Stimulated activated CD8-positive, alpha-beta memory T cell treated with anti-CD3 and anti-CD28 coated beads, Interleukin-4, amount 100 ng/mL, for 4 hours (primary cell): ENCODE measurements around the gene ASXL1.

ENCODE experiments used
- DNase-seq, 2 donors: peaks; one replicate each; pipeline ENCODE4 v3.0.0-alpha.2; 2020; ENCODE audit warnings: low read depth in 2 of 2, low spot score in 1 of 2

The ASXL1 gene

DNA sequence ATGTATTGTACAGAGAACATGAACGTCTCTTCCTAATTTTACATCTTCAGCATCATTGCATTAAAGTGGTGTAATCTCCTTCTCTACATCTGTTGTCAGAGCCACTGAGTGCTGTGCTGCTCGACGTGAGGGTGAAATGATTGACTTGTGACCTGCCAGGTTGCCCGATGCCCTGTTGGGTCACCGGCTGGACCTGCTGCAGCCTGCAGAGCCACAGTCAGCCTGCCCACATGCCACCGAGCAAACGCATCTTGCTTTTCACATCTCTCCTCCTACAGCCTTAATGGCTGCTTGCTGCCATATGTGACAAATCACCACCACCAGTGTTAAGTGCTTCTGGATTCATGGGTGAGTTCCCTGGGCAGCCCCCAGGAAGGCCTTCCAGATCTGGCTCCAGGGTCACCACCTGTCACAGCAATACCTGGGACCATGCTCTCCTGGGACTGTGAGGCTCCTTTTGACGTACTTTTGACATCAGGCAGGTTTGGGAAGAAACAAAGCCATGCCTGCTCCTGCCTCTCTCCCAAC lies 80.3 kb downstream of the ASXL1 start:
- DNase-seq = no peak

DNA sequence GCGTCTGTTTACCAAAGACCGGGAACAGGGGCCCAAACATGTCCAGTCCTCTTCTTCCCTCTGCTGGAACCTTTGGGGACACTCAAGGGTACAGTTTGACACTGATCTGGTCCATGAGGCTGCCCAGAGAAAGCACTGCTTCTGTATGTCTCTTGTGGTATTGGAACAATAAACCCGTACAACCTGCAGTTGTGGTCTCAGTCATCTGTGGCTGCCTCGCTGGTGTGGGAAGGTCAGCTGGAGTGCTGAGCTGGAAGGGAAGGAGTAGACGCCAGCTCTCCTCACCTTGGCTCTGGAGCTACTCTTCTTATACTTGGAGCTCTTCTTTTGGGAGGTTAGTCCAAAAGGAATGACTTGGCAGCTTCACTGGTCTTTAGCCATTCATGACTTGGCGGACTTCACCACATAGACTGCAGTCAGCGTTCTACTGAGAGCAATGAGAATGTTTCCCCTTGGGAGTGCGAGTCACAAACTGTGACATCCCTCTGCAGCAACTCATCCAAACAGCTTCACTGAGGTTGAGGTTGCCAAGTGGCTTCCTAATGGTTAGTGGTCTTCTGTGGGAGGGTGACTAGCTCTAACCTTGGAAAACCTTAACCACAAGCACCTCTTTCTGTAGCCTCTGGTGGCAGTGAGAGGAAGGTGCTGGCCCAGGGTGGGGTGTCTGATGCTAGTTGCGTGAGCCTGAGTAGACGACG lies 81.2 kb downstream of the ASXL1 start:
- DNase-seq = no peak

DNA sequence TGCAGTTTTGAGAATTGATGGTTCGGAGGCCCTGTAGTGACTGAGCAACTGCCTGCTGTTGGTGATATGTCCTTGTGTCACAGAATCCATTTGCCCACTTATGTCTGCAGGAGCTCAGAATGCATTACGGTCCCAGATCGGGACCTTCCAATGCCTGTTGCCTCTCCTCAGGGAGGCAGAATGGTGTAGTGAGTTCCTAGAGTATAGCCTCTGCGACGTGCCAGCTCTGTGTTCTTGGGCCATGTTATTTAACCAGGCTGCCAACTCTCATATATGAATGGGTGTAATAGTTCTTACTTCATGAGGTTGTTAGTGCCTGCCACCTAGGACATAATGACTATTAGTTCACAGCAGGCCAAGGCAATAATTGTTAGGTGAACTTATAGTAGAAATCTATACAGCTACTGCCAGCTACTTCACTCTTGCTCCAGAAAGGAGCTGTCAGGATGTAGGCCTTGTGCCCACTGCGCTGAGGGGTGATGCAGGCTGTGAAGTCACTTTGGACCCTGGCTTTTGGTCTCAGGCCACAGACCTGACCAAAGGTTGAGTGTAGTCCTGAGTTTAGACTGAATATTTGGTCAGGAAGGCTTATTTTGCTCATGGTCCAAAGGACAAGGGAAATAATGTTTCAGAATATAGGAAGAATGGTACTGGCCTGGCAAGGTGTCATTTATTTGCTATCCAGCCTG lies 82.1 kb downstream of the ASXL1 start:
- DNase-seq = no peak

DNA sequence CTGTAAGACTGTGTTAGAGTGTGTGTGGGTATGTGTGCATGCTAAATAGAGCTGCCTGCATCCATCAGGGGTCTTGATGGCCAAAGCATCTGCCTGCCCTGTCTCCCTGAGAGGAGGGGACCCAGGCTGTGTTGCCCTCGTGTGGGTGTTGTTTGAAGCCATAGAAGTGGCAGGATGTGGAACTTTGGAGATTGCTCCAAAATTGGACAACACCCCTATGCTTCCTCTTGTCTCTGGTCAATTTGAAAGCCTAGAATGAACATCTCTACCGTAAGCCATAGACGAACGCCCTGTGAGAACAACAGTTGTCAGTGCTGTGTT lies 82.6 kb downstream of the ASXL1 start:
- DNase-seq = no peak

DNA sequence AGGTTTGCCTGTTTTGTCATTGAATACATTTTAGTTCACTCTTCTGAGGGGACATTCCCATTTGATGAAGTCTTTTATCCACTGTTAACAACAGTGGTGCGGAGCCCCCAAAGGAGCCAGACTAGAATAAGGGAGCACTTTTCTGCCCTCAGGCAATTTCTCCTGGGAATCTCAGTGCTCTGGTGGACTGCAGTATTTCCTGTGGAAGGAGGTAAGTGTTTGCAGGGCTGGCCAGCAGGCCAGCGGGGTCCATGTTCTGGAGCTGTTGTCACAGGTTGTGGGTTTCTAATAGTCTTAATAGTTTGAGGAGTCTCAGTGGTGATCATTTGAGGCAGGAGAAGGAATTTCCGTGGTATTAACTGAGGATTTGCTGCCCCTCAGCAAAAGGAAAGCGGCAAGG lies 83.5 kb downstream of the ASXL1 start:
- no peak for DNase-seq

DNA sequence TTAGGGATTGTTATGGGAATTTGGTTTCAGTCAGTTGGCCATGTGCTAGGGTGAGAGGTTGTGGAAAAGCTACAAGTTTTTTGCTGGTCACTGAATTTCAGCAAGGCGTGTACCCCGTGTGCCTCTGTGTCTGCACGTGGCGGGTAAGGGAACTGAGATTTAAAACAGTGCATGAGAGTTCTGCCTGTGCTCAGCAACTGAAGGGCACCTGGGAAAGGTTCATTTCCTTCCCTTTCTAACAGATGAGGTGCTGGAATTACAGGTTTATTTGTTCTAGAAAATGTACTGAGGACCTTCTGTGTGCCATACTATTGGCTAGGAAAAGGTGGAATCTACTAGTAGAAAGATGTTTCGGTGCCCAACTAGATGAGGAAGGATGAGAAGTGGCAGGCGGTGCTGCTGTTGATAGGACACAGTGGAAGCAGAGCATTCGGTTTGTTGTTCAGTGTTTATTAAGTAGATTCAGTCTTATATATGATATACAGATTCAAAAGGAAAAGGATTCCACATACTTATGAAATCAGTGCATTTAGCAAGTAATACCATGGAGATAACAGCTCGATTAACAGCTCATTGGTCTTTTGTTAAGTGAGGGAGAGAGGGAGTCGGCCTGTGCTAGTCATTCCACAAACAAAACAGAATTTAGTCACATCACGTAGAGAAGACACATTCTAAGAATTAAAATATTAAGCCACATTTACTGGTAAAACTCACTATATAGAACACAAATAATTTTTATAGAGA lies 84.7 kb downstream of the ASXL1 start:
- DNase-seq = no peak

DNA sequence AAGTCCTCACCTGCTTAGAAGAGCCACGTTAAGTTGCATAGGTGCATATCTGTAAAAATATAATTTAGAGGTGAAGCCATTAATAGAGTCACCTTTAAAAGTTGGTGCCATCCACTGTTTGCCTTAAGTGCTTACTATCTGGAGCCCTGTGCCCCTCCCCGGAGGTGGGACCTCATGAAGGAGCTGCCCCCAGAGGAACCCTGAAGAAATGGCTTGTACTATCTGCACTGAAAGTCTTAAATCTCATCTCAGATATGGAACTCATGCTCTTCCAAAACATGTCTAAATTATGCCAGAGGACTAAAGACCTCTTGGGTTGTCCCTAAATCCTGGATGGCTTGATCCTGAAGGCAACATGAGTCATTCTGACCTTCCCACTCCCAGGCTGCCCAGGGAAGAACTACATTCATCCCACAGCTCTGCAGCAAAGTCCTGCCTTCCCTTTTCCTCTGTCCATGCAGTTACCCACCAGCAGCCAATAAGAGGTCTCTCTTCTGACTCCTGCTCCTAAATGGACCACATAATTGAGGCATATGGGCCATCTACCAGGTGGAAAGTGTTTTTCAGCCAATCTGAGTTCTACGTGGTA lies 85.3 kb downstream of the ASXL1 start:
- no peak for DNase-seq

DNA sequence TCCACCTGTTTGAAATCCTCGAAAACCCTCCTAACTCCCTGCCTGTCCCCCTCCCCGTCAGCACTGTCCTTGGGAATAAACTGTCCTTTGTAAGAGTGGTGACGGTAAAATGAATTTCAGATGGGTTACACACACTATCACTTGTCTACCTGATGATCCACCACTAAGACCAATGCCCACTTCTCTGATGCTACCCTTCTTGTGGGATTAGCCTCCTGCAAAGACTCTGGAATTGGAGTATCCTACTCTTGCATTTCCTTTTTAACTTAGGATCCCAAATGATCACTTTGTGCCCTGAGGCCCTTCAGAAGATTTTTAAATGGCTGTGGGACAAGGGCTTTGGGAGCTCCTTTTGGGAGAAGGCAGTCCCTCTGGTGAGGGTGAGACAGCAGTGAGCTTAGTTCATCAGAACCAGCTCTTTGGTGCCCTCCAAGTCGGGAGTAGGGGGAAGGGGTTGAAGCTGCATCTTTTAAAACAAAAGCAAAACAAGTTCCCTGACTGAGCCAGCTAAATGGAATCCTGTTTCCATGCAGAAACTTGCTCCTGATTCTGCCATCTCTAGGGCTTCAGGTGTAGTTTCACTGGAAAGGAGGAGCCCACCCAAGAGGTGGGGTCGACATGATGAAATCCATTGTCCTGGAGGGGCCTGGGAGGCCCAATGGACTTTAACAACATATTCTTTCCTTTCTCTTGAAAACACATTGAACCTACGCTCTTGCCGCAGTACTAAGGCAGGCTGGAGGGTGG lies 86.5 kb downstream of the ASXL1 start:
- DNase-seq = no peak

DNA sequence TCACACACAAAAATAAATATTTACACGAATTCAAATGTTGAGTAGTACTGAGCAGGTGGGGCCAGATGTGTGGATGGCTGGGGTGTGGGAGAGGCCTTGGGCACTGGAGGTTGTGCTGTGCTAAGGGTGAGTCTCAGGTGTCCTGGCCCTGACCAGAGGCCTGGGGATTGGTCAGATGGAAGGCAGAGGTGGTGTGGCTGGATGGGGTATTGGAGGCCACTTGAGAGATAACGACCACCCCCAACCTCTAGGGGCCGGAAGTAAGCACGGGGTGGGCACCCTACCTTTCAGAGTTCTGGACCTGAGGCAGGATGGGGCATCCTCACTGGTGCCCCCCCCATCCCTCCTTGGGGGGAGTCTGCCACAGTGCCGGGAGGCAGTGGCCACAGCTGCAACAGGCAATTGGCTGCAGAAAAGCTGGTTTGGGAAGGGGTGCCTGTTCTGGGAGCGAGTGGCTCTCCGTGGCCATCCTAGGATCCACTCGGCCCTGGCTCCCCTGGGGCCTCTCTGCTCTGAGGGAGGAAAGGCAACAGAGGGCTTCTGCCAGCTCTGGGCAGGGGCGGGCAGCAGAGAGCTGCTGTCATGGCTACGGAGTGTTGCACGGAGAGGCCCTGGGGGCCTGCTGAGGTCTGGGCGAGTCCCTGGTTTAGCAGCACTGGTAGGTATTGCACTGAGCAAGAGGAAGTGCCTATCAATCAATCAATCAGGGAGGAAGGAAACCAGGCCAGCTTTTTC lies 87.6 kb downstream of the ASXL1 start:
- DNase-seq = no peak

DNA sequence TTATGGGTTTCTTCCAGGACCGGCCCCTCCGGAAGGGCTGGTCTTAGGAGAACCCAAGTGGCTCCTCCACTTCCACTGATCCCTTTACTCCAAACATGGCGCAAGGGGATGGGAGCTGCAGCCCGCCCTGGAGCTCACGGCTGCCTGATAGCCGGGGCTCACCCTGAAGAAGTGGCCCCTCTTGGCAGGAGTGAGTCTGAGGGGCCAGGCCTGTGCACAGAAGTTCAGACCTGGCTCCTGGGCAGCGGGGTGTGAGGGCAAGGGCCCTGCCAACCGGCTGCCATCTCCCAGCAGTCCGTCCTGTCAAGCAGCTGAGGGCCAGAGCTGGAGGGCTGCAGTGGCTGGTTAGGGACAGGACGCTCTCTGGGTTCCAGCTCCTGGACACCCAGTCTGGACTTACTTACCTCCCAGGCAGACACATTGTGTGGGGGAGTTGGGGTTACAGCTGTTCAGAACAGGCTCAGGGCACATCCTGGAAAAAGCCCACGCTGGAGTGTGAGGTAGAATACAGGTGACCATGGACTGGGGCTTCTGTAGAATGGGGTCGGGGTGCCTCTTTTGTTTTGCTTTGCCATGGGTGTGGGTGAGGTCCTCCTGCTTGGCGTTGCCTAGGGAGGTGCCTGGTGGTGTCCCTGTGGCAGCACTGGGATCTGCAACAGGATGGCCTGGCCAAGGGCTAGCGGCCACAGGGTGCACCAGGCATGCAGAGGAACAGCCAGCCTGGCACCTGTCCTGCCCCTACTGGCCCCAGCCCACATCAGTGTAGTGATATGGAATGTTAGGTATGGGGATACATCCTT lies 88.4 kb downstream of the ASXL1 start:
- DNase-seq = no peak

DNA sequence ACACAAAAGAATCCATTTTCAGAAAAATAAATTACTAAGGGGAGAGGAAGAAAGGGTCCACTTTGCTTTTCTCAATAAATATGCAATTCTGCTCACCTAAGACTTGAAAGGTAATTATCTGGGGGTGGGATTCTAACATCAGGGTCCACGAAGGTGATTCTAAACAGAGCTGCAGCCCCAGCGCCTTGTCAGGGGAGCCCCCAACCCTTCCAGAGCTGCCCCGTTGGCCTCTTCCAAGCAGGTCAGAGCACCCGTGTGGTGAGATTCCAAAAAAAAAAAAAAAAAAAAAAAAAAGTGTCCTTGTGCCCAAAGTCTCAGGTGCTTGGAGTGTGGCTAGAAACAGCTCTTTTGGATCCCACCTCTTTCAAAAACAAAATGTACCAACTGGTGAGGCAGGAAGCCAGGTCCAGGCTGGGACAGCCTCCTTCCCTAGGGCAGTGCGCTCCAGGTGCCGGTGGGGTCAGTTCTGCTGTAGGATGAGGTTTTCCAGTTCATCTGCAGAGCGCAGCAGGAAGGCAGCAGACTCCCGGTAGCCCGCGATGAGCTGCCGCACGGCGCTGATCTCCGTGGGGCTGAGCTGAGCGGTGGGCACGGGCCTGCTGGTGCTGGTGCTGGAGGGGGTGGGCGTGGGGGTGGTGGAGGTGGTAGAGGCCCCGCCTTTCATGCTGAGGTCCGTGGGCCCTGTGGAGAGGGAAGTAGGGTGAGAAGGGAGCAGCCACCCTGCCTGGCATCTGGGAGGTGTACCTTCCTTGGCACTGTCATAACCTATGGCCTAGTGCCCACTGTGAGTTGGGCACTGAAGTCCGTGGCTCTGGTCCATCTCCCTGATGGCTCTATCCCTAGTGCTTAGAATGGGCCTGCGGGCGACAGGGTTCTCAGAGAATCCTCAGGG lies 89.3 kb downstream of the ASXL1 start:
- DNase-seq = no peak

DNA sequence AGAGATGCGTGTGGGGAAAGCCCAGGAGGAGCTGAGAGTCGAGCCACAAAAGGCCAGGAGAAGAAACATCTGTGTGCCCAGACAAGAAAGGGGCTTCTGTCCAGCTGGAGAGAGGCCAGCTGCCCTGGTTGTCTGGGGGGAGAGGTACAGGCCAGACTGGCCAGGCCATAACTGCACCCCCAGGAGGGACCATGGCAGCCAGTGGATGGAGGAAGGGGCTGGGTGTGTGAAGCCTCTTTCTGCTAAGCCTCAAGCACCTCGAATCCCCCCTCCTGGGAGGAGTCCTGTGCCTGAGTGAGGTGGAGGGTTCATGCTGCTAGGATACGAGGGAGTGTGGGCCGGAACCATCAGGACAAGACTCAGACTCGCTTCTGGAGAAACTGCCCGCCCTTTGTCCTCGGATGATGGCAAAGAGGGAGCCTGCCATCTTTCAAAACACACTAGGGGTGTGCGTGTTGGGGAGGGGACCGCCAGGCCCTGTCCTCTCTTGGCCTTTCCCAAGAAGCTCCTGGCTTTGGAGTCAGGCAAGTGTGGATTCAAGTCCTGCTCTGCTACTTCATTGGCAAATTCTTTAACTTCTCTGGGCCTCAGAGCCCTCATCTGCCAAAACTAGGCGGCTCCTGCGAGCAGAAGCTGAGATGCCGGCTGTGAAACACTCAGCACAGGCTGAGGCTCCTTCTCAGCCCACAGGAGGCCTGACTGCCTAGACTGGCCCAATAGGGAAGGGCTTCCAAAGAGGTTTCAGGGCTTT lies 90.3 kb downstream of the ASXL1 start:
- no peak for DNase-seq

DNA sequence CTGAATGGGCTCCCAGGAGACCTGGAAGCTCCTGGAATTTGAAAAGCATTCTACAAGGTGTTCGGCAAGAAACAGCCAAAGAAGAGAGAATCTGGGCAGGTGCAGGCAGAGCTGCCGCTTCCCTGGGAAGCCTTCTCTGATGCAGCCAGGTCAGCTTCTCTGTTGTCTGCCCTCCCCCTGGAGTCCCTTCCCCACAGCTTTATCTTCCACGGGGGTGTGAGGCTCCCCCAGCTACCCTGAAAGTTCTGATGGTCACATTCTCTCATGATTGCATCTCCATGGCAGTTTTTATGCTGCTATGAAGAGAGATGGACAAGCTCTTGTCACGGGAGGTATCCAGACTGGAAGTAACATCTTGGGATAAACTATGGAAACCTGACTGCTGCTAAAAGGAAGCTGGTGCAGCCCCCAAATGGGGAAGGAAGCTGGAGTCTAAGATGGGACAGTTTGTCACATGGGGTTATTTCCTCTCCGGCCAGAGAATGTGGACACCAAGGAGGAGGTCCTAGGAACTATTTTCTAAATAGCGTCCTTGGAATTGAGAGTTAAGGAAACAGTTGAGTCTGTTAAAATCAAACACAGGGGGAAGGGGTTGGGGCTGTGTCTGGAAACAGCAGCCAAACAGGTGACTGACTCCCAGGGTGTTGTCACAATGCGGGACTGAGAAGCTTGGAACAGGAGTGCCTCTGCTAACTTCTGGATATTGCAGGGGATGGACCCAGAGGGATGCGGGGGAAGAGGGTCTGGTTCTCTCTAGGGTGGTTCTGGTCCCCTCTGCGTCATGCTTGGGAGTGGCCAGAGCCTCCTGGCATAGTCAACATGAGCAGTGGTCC lies 91.1 kb downstream of the ASXL1 start:
- no peak for DNase-seq

DNA sequence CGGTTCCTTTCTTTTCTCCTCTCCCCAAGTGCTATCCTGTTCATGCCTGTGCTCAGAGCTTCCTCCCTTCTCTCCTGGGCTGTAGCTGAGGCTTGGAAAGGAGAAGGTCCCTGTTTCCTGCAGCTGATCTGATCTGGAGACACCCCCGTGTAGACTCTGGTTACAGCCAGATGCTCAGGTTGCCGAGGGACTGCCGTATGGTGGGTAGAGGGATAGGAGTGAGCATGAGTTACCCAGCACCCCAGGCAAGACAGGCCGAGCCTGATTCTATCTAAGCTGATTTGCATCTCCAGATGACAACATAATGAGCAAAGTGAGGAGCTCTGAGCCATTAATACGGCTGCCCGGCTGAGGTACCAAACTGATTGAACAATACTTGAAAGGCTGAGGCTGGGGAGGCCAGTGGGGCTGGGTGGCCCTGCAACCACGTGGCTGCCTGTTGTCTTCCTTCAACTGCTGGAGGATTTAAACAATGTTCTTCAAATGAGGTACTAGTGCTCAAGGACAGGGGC lies 91.8 kb downstream of the ASXL1 start:
- DNase-seq = no peak

DNA sequence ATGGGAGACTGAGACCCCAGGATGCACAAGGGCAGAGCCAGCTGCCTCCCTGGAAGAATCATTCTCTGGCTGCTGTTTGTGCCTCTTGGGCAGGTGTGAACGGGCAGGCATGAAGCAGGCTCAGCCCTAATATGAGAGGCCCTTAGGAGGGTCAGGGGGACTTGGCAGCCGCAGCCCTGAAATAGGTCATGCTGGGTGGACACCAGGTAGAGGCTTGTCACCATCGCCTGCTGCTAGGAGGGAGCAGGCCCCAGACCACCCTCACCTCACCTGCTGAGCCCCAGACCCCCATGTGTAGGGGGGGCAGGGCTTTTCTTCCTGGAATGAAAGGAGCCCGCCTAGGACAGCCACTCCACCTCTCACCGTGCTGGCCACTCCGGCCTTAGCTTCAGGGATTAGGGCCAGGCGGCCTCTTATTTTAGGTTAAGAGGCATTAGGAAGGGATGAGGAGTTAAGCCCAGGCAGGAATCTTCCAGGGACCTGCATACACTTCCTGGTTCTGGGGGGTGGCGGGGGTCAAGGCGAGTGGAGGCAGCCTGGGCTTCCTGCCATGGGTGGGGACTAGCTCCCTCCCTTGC lies 92.4 kb downstream of the ASXL1 start:
- no peak for DNase-seq

DNA sequence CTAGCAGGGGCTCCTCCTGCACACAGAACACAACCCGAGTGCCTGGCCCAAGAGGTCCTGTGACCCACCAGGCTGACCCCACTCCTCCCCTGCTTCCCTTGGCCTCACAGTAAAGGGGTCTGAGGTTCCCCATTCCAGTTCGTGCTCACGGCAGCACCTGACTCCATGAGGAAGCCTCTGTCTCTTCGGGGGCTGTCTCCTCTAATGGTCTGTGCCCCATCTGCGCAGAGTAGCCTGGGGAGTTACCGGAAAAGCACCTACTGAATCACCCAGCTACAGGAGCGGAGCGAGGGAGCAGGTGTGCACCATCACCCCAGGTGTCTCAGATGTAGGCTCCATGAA lies 93.2 kb downstream of the ASXL1 start:
- no peak for DNase-seq
